ENCODE measurements around the gene RRP1.
A peak's percentile ranks its signal among the peaks of the same experiment; 100 is the strongest.

Gene RRP1

DNA sequence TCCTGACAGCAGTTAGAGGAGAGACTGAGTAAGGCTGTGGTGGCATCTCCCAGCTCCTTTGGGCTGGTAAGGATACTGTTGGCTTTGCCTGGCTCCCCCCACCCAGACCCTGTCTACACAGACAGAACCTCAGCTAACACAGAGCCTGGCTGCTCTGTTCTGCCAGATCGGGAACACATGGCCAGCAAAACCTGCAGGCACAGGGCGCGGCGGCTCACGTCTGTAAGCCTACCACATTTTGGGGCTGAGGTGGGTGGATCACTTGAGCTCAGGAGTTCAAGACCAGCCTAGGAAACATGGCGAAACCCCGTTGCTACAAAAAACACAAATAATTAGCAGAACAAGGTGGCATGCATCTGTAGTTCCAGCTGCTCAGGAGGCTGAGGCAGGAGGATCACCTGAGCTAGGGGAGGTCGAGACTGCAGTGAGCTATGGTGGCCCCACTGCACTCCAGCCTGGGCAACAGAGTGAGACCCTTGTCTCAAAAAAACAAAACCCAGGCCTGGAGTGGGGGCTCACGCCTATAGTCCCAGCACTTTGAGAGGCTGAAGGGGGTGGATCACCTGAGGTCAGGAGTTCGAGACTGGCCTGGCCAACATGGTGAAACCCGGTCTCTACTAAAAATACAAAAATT, 19.9 kb upstream of the RRP1 start:
- peaks cover 16% of the 10 kb centered on the region for H3K36me3 ChIP-seq (ENCODE audit: control insufficient read depth, insufficient read depth, low read length)
- no peak overlapping the region for H3K9ac ChIP-seq (ENCODE audit: low read length)
- no peak overlapping the region for H3K4me3 ChIP-seq (ENCODE audit: low read depth, low read length)
- no peaks in the 10 kb centered on the region for H3K9me3 ChIP-seq (ENCODE audit: control insufficient read depth, insufficient read depth, low read depth, low read length)
- H3K4me1 ChIP-seq (ENCODE audit: control insufficient read depth, insufficient read depth, low read length), result peaks cover 42% of the 10 kb centered on the region
- no peaks in the 10 kb centered on the region for H3K27me3 ChIP-seq (ENCODE audit: control insufficient read depth, insufficient read depth, low read length)
- no peak overlapping the region for H3K27ac ChIP-seq (ENCODE audit: low read depth, low read length)

- H3K36me3 ChIP-seq (ENCODE audit: control insufficient read depth, insufficient read depth, low read length), result peaks cover 19% of the 10 kb centered on the region
- no peak overlapping the region for H3K27ac ChIP-seq (ENCODE audit: low read depth, low read length)
- H3K4me1 ChIP-seq (ENCODE audit: control insufficient read depth, insufficient read depth, low read length), result peaks cover 42% of the 10 kb centered on the region
- no peaks in the 10 kb centered on the region for H3K27me3 ChIP-seq (ENCODE audit: control insufficient read depth, insufficient read depth, low read length)
- no peak overlapping the region for H3K4me3 ChIP-seq (ENCODE audit: low read depth, low read length)
- H3K9ac ChIP-seq (ENCODE audit: low read length), result no peak overlapping the region
- H3K9me3 ChIP-seq (ENCODE audit: control insufficient read depth, insufficient read depth, low read depth, low read length), result no peaks in the 10 kb centered on the region
These were observed 19.2 kb upstream of the RRP1 start for GRCh38 chr21:43770066-43770655.

DNA sequence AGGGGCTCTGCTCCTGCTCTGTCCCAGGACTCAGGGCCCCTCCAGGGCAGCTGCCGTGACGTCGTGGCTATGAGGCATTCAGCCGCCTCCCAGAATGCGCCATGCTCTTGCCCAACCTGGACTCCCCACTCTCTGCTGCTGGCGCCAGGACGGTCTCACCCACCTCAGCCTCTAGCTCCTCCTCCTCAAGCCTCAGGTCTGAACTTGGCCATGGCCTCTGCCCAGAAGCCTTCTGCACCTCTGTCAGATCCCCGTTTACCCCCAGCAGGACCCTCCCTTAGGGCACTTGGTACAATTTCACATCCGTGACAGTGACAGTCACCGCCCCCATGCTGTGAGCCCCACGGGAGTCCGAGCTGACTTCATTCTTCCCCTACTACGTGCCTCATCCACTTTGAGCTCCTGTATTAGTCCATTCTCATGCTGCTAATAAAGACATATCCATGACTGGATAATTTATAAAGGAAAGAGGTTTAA, 18.1 kb upstream of the RRP1 start:
- no peak overlapping the region for H3K9ac ChIP-seq (ENCODE audit: low read length)
- H3K4me3 ChIP-seq (ENCODE audit: low read depth, low read length), result no peak overlapping the region
- no peak overlapping the region for H3K27ac ChIP-seq (ENCODE audit: low read depth, low read length)
- no peaks in the 10 kb centered on the region for H3K27me3 ChIP-seq (ENCODE audit: control insufficient read depth, insufficient read depth, low read length)
- peaks cover 45% of the 10 kb centered on the region for H3K4me1 ChIP-seq (ENCODE audit: control insufficient read depth, insufficient read depth, low read length)
- H3K9me3 ChIP-seq (ENCODE audit: control insufficient read depth, insufficient read depth, low read depth, low read length), result no peaks in the 10 kb centered on the region
- H3K36me3 ChIP-seq (ENCODE audit: control insufficient read depth, insufficient read depth, low read length), result peaks cover 19% of the 10 kb centered on the region

- H3K36me3 ChIP-seq (ENCODE audit: control insufficient read depth, insufficient read depth, low read length), result peaks cover 19% of the 10 kb centered on the region
- H3K27me3 ChIP-seq (ENCODE audit: control insufficient read depth, insufficient read depth, low read length), result no peaks in the 10 kb centered on the region
- H3K4me3 ChIP-seq (ENCODE audit: low read depth, low read length), result no peak overlapping the region
- H3K4me1 ChIP-seq (ENCODE audit: control insufficient read depth, insufficient read depth, low read length), result peaks cover 45% of the 10 kb centered on the region
- peak overlapping the region; percentile 38; the same call in 1 of the 2 replicates for H3K27ac ChIP-seq (ENCODE audit: low read depth, low read length)
- H3K9me3 ChIP-seq (ENCODE audit: control insufficient read depth, insufficient read depth, low read depth, low read length), result no peaks in the 10 kb centered on the region
- H3K9ac ChIP-seq (ENCODE audit: low read length), result no peak overlapping the region
These were observed 17.5 kb upstream of the RRP1 start for GRCh38 chr21:43771698-43772424.

GRCh38 chr21:43772425-43772821, 17.0 kb upstream of the RRP1 start:
- peaks cover 42% of the 10 kb centered on the region for H3K4me1 ChIP-seq (ENCODE audit: control insufficient read depth, insufficient read depth, low read length)
- H3K9ac ChIP-seq (ENCODE audit: low read length), result no peak overlapping the region
- peak overlapping the region; percentile 38; the same call in 1 of the 2 replicates for H3K27ac ChIP-seq (ENCODE audit: low read depth, low read length)
- H3K9me3 ChIP-seq (ENCODE audit: control insufficient read depth, insufficient read depth, low read depth, low read length), result no peaks in the 10 kb centered on the region
- H3K36me3 ChIP-seq (ENCODE audit: control insufficient read depth, insufficient read depth, low read length), result peaks cover 19% of the 10 kb centered on the region
- H3K4me3 ChIP-seq (ENCODE audit: low read depth, low read length), result no peak overlapping the region
- no peaks in the 10 kb centered on the region for H3K27me3 ChIP-seq (ENCODE audit: control insufficient read depth, insufficient read depth, low read length)

DNA sequence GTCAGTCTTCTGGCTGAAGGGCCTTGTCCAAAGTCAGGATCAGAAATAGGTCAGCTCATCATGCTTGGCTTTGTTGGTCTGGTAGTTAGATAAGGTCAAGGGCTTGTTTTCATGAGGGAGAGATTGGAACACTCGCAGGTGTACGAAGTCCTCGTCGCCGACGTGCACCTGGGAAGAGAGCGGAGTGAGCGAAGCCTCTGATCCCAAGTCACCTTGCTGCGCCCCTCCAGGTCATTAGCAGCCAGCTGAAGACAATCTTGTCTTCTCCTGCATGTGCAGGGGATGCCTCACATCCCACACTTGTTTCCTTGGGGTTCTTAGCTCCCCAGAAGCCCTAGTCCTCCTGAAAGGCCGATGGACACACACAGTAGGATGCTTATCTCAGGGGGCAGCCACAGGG, 15.2 kb upstream of the RRP1 start:
- Histone ChIP-seq H3K4me1 (ENCODE audit: control insufficient read depth, insufficient read depth, low read length) (peaks cover 34% of the 10 kb centered on the region), H3K9me3 (ENCODE audit: control insufficient read depth, insufficient read depth, low read depth, low read length) (no peaks in the 10 kb centered on the region), H3K27ac (ENCODE audit: low read depth, low read length) (no peak overlapping the region), H3K27me3 (ENCODE audit: control insufficient read depth, insufficient read depth, low read length) (no peaks in the 10 kb centered on the region), H3K4me3 (ENCODE audit: low read depth, low read length) (no peak overlapping the region), H3K9ac (ENCODE audit: low read length) (no peak overlapping the region), H3K36me3 (ENCODE audit: control insufficient read depth, insufficient read depth, low read length) (peaks cover 19% of the 10 kb centered on the region)

DNA sequence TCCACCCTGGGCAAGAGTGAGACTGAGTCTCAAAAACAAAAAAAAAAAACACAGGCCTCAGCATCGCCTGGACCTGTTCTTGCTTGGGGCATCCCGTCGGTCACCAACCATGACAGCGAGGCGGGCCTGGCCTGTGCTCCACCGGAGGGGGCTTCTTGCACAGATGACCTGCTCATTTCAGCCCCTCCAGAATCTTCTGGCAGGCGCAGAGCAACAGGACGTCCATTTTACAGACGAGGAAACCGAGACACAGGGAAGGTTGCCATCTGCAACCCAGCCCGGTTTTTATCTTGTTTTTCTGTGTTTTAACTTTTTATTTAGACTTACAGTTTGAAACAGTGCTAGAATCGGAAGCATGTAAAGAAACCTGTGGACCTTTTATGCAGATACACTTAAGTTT, 14.2 kb upstream of the RRP1 start:
- H3K36me3 ChIP-seq (ENCODE audit: control insufficient read depth, insufficient read depth, low read length), result peaks cover 19% of the 10 kb centered on the region
- peak overlapping the region; percentile 73 for H3K4me3 ChIP-seq (ENCODE audit: low read depth, low read length)
- H3K4me1 ChIP-seq (ENCODE audit: control insufficient read depth, insufficient read depth, low read length), result peaks cover 34% of the 10 kb centered on the region
- H3K27me3 ChIP-seq (ENCODE audit: control insufficient read depth, insufficient read depth, low read length), result no peaks in the 10 kb centered on the region
- H3K9me3 ChIP-seq (ENCODE audit: control insufficient read depth, insufficient read depth, low read depth, low read length), result no peaks in the 10 kb centered on the region
- H3K27ac ChIP-seq (ENCODE audit: low read depth, low read length), result no peak overlapping the region
- H3K9ac ChIP-seq (ENCODE audit: low read length), result peak overlapping the region; percentile 76

GRCh38 chr21:43775795-43776430, 13.5 kb upstream of the RRP1 start, which contains the start of gene CSTB:
Gene CSTB, minus strand, starts transcription at chr21:43776308. Its CDS starts 39 bp downstream, at chr21:43776269.
- H3K27ac ChIP-seq (ENCODE audit: low read depth, low read length), result peak within 1 kb of the TSS; percentile 97
- H3K4me3 ChIP-seq (ENCODE audit: low read depth, low read length), result peak within 1 kb of the TSS; percentile 73
- peaks cover 33% of the 10 kb centered on the region for H3K4me1 ChIP-seq (ENCODE audit: control insufficient read depth, insufficient read depth, low read length)
- no peaks in the 10 kb centered on the region for H3K9me3 ChIP-seq (ENCODE audit: control insufficient read depth, insufficient read depth, low read depth, low read length)
- H3K27me3 ChIP-seq (ENCODE audit: control insufficient read depth, insufficient read depth, low read length), result no peaks in the 10 kb centered on the region
- H3K9ac ChIP-seq (ENCODE audit: low read length), result peak within 1 kb of the TSS; percentile 76
- H3K36me3 ChIP-seq (ENCODE audit: control insufficient read depth, insufficient read depth, low read length), result peaks cover 19% of the 10 kb centered on the region

DNA sequence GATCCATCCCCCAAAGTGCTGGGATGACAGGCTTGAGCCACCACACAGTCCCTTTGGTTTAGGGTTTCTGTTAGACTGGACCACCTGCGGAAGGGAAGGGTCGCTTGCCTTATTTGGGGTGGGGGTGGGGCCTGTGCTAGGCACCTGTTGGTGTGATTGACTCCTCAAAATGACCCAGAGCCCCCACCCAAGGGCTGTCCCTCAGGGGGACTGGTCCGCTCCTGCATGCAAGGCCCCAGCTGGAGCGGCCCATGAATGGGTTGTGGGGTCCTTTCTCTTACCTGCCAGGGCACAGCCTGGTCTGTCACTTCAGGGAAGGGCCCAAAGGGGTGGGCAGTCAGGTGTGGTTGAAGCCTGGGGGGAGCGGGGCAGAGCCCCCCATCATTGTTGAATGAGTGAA, 11.4 kb upstream of the RRP1 start:
- Histone ChIP-seq H3K27ac (ENCODE audit: low read depth, low read length) (no peak overlapping the region), H3K4me3 (ENCODE audit: low read depth, low read length) (no peak overlapping the region), H3K36me3 (ENCODE audit: control insufficient read depth, insufficient read depth, low read length) (peaks cover 18% of the 10 kb centered on the region), H3K9ac (ENCODE audit: low read length) (no peak overlapping the region), H3K27me3 (ENCODE audit: control insufficient read depth, insufficient read depth, low read length) (no peaks in the 10 kb centered on the region), H3K4me1 (ENCODE audit: control insufficient read depth, insufficient read depth, low read length) (peaks cover 14% of the 10 kb centered on the region), H3K9me3 (ENCODE audit: control insufficient read depth, insufficient read depth, low read depth, low read length) (no peaks in the 10 kb centered on the region)

- Histone ChIP-seq H3K9me3 (ENCODE audit: control insufficient read depth, insufficient read depth, low read depth, low read length) (no peaks in the 10 kb centered on the region), H3K36me3 (ENCODE audit: control insufficient read depth, insufficient read depth, low read length) (peaks cover 10% of the 10 kb centered on the region), H3K27ac (ENCODE audit: low read depth, low read length) (no peak overlapping the region), H3K4me1 (ENCODE audit: control insufficient read depth, insufficient read depth, low read length) (peaks cover 11% of the 10 kb centered on the region), H3K9ac (ENCODE audit: low read length) (no peak overlapping the region), H3K4me3 (ENCODE audit: low read depth, low read length) (no peak overlapping the region), H3K27me3 (ENCODE audit: control insufficient read depth, insufficient read depth, low read length) (no peaks in the 10 kb centered on the region)
These were observed 10.7 kb upstream of the RRP1 start for GRCh38 chr21:43778469-43779335.

Measured in HUES6 (cell line).